ENCODE data around the gene FCMR. TPM values are rescaled to one million over a fixed set of nuclear protein-coding genes. Genes with fewer than 3 reads are reported as not detected.

The FCMR gene
- total RNA-seq, 4 donors from 2014 or later = 1.8 to 3.1 (median 2.6) TPM

- DNase-seq (ENCODE audit: low spot score in 2 of 2) = peak; percentile 59 to 82
- Histone ChIP-seq H3K4me3 (no peak within 1 kb of the TSS), H3K4me1 (peaks cover 0 to 8% (median 0%) of the 10 kb centered on the region in 4 donors), H3K9me3 (no peaks in the 10 kb centered on the region), H3K27me3 (no peaks in the 10 kb centered on the region), H3K27ac (peak within 1 kb of the TSS in 1 of 4 donors; percentile 55), H3K36me3 (no peaks in the 10 kb centered on the region)
- WGBS, 2 donors = 50% methylated on average over 19 of the region's 19 CpGs
- TF ChIP-seq CTCF (IDR thresholded peaks at IDR 0.05) (peak; percentile 49 to 74 (median 64)), POLR2A (IDR thresholded peaks at IDR 0.05) (no peak), EP300 (IDR thresholded peaks at IDR 0.05) (peak in 1 of 2 donors; percentile 14)
These were observed 56.6 kb downstream of the FCMR start, which contains the start of gene IL20 for GRCh38 chr1:206864939-206865671. Gene IL20 (plus strand): TSS chr1:206865623. CDS start chr1:206865853, 230 bp downstream.

DNA sequence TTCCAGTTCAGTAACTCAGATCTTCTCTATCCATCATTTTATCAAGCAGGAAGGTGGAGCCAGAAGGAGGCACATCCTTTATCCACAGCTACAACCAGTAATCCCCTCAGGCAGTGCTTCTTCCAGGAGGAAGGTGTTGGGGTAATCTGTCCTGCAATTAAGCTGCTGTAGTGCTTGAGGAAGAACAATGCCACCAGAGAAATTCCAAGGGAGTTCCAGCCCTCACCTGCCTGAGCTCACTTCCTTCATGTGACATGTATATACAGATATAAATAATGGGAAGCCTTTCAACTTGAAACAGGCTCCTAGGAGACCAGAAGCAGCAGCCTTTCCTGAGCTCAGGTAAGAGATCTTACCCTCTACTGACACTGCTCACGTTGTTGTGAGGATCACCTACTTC lies 58.5 kb downstream of the FCMR start:
- no peak overlapping the region for H3K4me3 ChIP-seq
- no peaks in the 10 kb centered on the region for H3K36me3 ChIP-seq
- 64 to 92% methylated on average over 1 of the region's 1 CpG for WGBS, 2 donors
- no peaks in the 10 kb centered on the region for H3K27me3 ChIP-seq
- TF ChIP-seq EP300 (IDR thresholded peaks at IDR 0.05) (no peak), POLR2A (IDR thresholded peaks at IDR 0.05) (no peak), CTCF (IDR thresholded peaks at IDR 0.05) (no peak)
- H3K9me3 ChIP-seq = no peaks in the 10 kb centered on the region
- H3K27ac ChIP-seq = no peak overlapping the region
- DNase-seq (ENCODE audit: low spot score in 2 of 2) = no peak
- peaks cover 0 to 8% (median 0%) of the 10 kb centered on the region in 4 donors for H3K4me1 ChIP-seq

- TF ChIP-seq POLR2A (IDR thresholded peaks at IDR 0.05) (no peak), CTCF (IDR thresholded peaks at IDR 0.05) (no peak), EP300 (IDR thresholded peaks at IDR 0.05) (no peak)
- no peaks in the 10 kb centered on the region for H3K27me3 ChIP-seq
- H3K27ac ChIP-seq = no peak overlapping the region
- no peaks in the 10 kb centered on the region for H3K9me3 ChIP-seq
- H3K4me1 ChIP-seq = peaks cover 0 to 5% (median 0%) of the 10 kb centered on the region in 4 donors
- WGBS, 2 donors = 86 to 91% methylated on average over 4 of the region's 4 CpGs
- no peak overlapping the region for H3K4me3 ChIP-seq
- no peaks in the 10 kb centered on the region for H3K36me3 ChIP-seq
- no peak for DNase-seq (ENCODE audit: low spot score in 2 of 2)
These were observed 61.6 kb downstream of the FCMR start for GRCh38 chr1:206860165-206860564.

- Histone ChIP-seq H3K27ac (no peak overlapping the region), H3K36me3 (no peaks in the 10 kb centered on the region), H3K4me1 (no peaks in the 10 kb centered on the region), H3K27me3 (no peaks in the 10 kb centered on the region), H3K4me3 (no peak overlapping the region), H3K9me3 (no peaks in the 10 kb centered on the region)
- TF ChIP-seq CTCF (IDR thresholded peaks at IDR 0.05) = no peak
- no peak for TF ChIP-seq EP300 (IDR thresholded peaks at IDR 0.05)
- no peak for TF ChIP-seq POLR2A (IDR thresholded peaks at IDR 0.05)
- DNase-seq (ENCODE audit: low spot score in 2 of 2) = no peak
- 68 to 69% methylated on average over 5 of the region's 5 CpGs for WGBS, 2 donors
These were observed 62.6 kb downstream of the FCMR start for GRCh38 chr1:206859082-206859521.

- H3K9me3 ChIP-seq = peaks cover 0 to 10% (median 0%) of the 10 kb centered on the region in 4 donors
- no peaks in the 10 kb centered on the region for H3K4me1 ChIP-seq
- H3K4me3 ChIP-seq = no peak overlapping the region
- H3K36me3 ChIP-seq = no peaks in the 10 kb centered on the region
- H3K27ac ChIP-seq = no peak overlapping the region
- no peak for DNase-seq (ENCODE audit: low spot score in 2 of 2)
- 87 to 92% methylated on average over 5 of the region's 5 CpGs for WGBS, 2 donors
- no peaks in the 10 kb centered on the region for H3K27me3 ChIP-seq
- no peak for TF ChIP-seq CTCF (IDR thresholded peaks at IDR 0.05)
- TF ChIP-seq POLR2A (IDR thresholded peaks at IDR 0.05) = no peak
- no peak for TF ChIP-seq EP300 (IDR thresholded peaks at IDR 0.05)
These were observed 64.9 kb downstream of the FCMR start for GRCh38 chr1:206856674-206857464.

All from tibial nerve (tissue), 4 donors.